K562 (cell line): ENCODE measurements around the gene SMIM35. TPM values are rescaled to one million over a fixed set of nuclear protein-coding genes. Genes with fewer than 3 reads are reported as not detected.

Experiments used
- ARID3B ChIP-seq: fragments of 250-450 bp; sonication (Bioruptor Pico); IDR thresholded peaks from 2 replicates; pipeline ENCODE4 v1.4.0; 2020; ENCODE audit warnings: borderline replicate concordance
- CBFA2T2 ChIP-seq: fragments of 450-650 bp; conservative IDR thresholded peaks from 2 replicates; pipeline ENCODE4 v1.6.1; 2017; ENCODE audit warnings: mild to moderate bottlenecking
- E2F1 ChIP-seq: sonication (generic); formaldehyde crosslinking; IDR thresholded peaks from 2 replicates; pipeline ENCODE4 v1.8.1; 2023; ENCODE audit warnings: mild to moderate bottlenecking, missing genetic modification reagents, moderate library complexity
- EWSR1 ChIP-seq: fragments of 450-650 bp; IDR thresholded peaks from 2 replicates; pipeline ENCODE4 v1.6.1; 2018; ENCODE audit warnings: borderline replicate concordance, mild to moderate bottlenecking, low read depth, moderate library complexity; ENCODE audit not compliant: partially characterized antibody
- HIVEP1 ChIP-seq: fragments of 250-450 bp; sonication (Bioruptor Pico); IDR thresholded peaks from 2 replicates; pipeline ENCODE4 v1.4.0; 2020; ENCODE audit warnings: mild to moderate bottlenecking
- KLF6 ChIP-seq: fragments of 250-450 bp; sonication (Bioruptor Pico); IDR thresholded peaks from 2 replicates; pipeline ENCODE4 v1.4.0; 2020; ENCODE audit warnings: mild to moderate bottlenecking, moderate library complexity, borderline replicate concordance
- MAFF ChIP-seq: IDR thresholded peaks from 2 replicates; pipeline ENCODE4 v1.6.1; 2012; ENCODE audit warnings: low read length, improper control_type of control experiment
- MCM3 ChIP-seq: fragments of 450-650 bp; IDR thresholded peaks from 2 replicates; pipeline ENCODE4 v1.6.1; 2016
- MCM5 ChIP-seq: fragments of 450-650 bp; IDR thresholded peaks from 2 replicates; pipeline ENCODE4 v1.6.1; 2016; ENCODE audit warnings: low read depth
- NEUROD1 ChIP-seq: fragments of 150-350 bp; IDR thresholded peaks from 2 replicates; pipeline ENCODE4 v1.6.1; 2014; ENCODE audit warnings: borderline replicate concordance, low read length, low read depth; ENCODE audit not compliant: partially characterized antibody
- NFRKB ChIP-seq: fragments of 450-650 bp; IDR thresholded peaks from 2 replicates; pipeline ENCODE4 v1.6.1; 2016; ENCODE audit warnings: low read depth
- NR2C1 ChIP-seq, 2 experiments: fragments of 450-650 bp; IDR thresholded peaks; 2 replicates each; pipeline ENCODE4 v1.6.1; 2017; ENCODE audit warnings: mild to moderate bottlenecking in 2 of 2, antibody characterized with exemption in 1 of 2, inconsistent platforms in 1 of 2, missing compliant biosample characterization in 1 of 2, missing genetic modification characterization in 1 of 2
- PPARD ChIP-seq: fragments of 250-450 bp; sonication (Bioruptor Pico); IDR thresholded peaks from 2 replicates; pipeline ENCODE4 v1.8.0; 2022; ENCODE audit warnings: inconsistent platforms, mild to moderate bottlenecking, moderate library complexity
- RBM34 ChIP-seq: fragments of 200-400 bp; formaldehyde crosslinking; IDR thresholded peaks from 2 replicates; pipeline ENCODE4 v1.6.1; 2018; ENCODE audit warnings: low read length, borderline replicate concordance; ENCODE audit not compliant: insufficient read depth
- TCF15 ChIP-seq: fragments of 250-450 bp; sonication (Bioruptor Pico); IDR thresholded peaks from 2 replicates; pipeline ENCODE4 v1.8.0; 2022; ENCODE audit warnings: moderate library complexity, mild to moderate bottlenecking, inconsistent platforms
- USF2 ChIP-seq: sonication (generic); formaldehyde crosslinking; IDR thresholded peaks from 2 replicates; pipeline ENCODE4 v1.5.0; 2020; ENCODE audit warnings: missing genetic modification reagents
- VEZF1 ChIP-seq: fragments of 200-800 bp; sonication (Bioruptor generic); IDR thresholded peaks from 2 replicates; pipeline ENCODE4 v1.6.1; 2017; ENCODE audit warnings: missing genetic modification characterization, missing compliant biosample characterization
- ZNF24 ChIP-seq: fragments of 450-650 bp; IDR thresholded peaks from 2 replicates; pipeline ENCODE4 v1.6.1; 2016
- polyA plus RNA-seq, 8 experiments: library from polyadenylated mRNA; depleted of rRNA in 4 of 8; stranded (reverse) in 5 of 8; unstranded in 3 of 8; fragments of >200 nt; fragmentation: Nextera tagmentation in 2 of 8; fragmentation: Illumina TruSeq in 1 of 8; extraction: Ambion mirVana in 2 of 8; extraction: Trizol in 1 of 8; gene quantifications; 2 replicates each; pipeline versions ENCODE4 v1.2.1 to v1.2.3, GENCODE V29; 2011 to 2014; ENCODE audit warnings: inconsistent platforms in 1 of 8, missing spikeins in 1 of 8
- total RNA-seq, 7 experiments: library from RNA; depleted of rRNA in 6 of 7; stranded (reverse); fragments of >200 nt in 6 of 7; fragmentation: Illumina TruSeq in 2 of 7; extraction: Trizol in 2 of 7; gene quantifications; 2 replicates each; pipeline versions ENCODE4 v1.2.1 to v1.2.3, GENCODE V29; 2011 to 2021; ENCODE audit warnings: low replicate concordance in 1 of 7
- TF ChIP-seq, protein P1 (sequence below): sonication (generic); formaldehyde crosslinking; IDR thresholded peaks from 2 replicates; pipeline ENCODE4 v1.8.0; 2022; ENCODE audit warnings: mild to moderate bottlenecking, missing genetic modification reagents

SMIM35 gene
- total and polyA plus RNA-seq, 9 of the 15 experiments (the other 6 are each of a cell fraction or from before 2014, with no cell fraction given), result 0.03 TPM; not detected in 7

GRCh38 chr11:118126082-118126838 is 39.5 kb upstream of the SMIM35 start (continued):
- TF ChIP-seq KLF6 (CRISPR knock-in tag), result no peak
- no peak for TF ChIP-seq NR2C1 (IDR thresholded peaks at IDR 0.05)
- no peak for TF ChIP-seq NR2C1 (tag; IDR thresholded peaks at IDR 0.05)
- TF ChIP-seq MAFF, result no peak
- TF ChIP-seq EWSR1, result no peak
- TF ChIP-seq CBFA2T2, result no peak
- TF ChIP-seq PPARD (CRISPR knock-in tag), result no peak
- TF ChIP-seq MCM3, result no peak
- no peak for TF ChIP-seq HIVEP1 (CRISPR knock-in tag)
- TF ChIP-seq, protein P1, sequence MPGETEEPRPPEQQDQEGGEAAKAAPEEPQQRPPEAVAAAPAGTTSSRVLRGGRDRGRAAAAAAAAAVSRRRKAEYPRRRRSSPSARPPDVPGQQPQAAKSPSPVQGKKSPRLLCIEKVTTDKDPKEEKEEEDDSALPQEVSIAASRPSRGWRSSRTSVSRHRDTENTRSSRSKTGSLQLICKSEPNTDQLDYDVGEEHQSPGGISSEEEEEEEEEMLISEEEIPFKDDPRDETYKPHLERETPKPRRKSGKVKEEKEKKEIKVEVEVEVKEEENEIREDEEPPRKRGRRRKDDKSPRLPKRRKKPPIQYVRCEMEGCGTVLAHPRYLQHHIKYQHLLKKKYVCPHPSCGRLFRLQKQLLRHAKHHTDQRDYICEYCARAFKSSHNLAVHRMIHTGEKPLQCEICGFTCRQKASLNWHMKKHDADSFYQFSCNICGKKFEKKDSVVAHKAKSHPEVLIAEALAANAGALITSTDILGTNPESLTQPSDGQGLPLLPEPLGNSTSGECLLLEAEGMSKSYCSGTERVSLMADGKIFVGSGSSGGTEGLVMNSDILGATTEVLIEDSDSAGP (CRISPR knock-in tag), result no peak
- no peak for TF ChIP-seq TCF15
- TF ChIP-seq E2F1 (CRISPR knock-in tag), result no peak
- TF ChIP-seq NEUROD1, result no peak
- no peak for TF ChIP-seq ARID3B (CRISPR knock-in tag)
- TF ChIP-seq RBM34, result no peak
- TF ChIP-seq VEZF1 (CRISPR knock-in tag), result no peak
- TF ChIP-seq MCM5, result no peak
- no peak for TF ChIP-seq USF2 (CRISPR knock-in tag)
- TF ChIP-seq ZNF24, result no peak
- no peak for TF ChIP-seq NFRKB
